GM18858 (cell line): ENCODE data around the gene LANCL2.
"Not testable (repeated sequence)": the region's sequence is repeated elsewhere in the genome, so short reads cannot be mapped to it uniquely, and the experiment has no call there.

Experiments
- ATAC-seq: cut with Tn5 transposase; IDR thresholded peaks from one replicate; pipeline ENCODE4 v1.9.1; 2021; ENCODE audit not compliant: unreplicated experiment

LANCL2 gene

GRCh38 chr7:55469271-55469681, 104.1 kb downstream of the LANCL2 start:
- no peak for ATAC-seq

- no peak for ATAC-seq
These were observed 104.6 kb downstream of the LANCL2 start for GRCh38 chr7:55469721-55470120.

GRCh38 chr7:55470261-55470660, 105.1 kb downstream of the LANCL2 start:
- no peak for ATAC-seq

GRCh38 chr7:55471594-55471993, 106.5 kb downstream of the LANCL2 start:
- ATAC-seq, result not testable (repeated sequence)

- ATAC-seq, result not testable (repeated sequence)
These were observed 107.3 kb downstream of the LANCL2 start for GRCh38 chr7:55472406-55472805.

- no peak for ATAC-seq
These were observed 108.0 kb downstream of the LANCL2 start for GRCh38 chr7:55472928-55473725.

- no peak for ATAC-seq
These were observed 108.8 kb downstream of the LANCL2 start for GRCh38 chr7:55473932-55474331.

- no peak for ATAC-seq
These were observed 110.1 kb downstream of the LANCL2 start for GRCh38 chr7:55474944-55475854.

GRCh38 chr7:55475855-55476803, 111.0 kb downstream of the LANCL2 start:
- no peak for ATAC-seq

- no peak for ATAC-seq
These were observed 112.0 kb downstream of the LANCL2 start for GRCh38 chr7:55476852-55477780.

GRCh38 chr7:55477781-55478374, 112.7 kb downstream of the LANCL2 start:
- no peak for ATAC-seq

- ATAC-seq, result no peak
These were observed 113.6 kb downstream of the LANCL2 start for GRCh38 chr7:55478700-55479099.

- no peak for ATAC-seq
These were observed 116.0 kb downstream of the LANCL2 start for GRCh38 chr7:55481155-55481554.

- ATAC-seq, result no peak
These were observed 117.9 kb downstream of the LANCL2 start for GRCh38 chr7:55483046-55483445.
